ENCODE results near the gene CHST11.

CHST11 gene

GRCh38 chr12:104480012-104480411, 23.3 kb downstream of the CHST11 start:
- H3K4me1 Mint-ChIP-seq = peaks cover 90% of the 10 kb centered on the region
- no peak overlapping the region for H3K4me3 Mint-ChIP-seq
- H3K27me3 Mint-ChIP-seq = no peaks in the 10 kb centered on the region
- peak overlapping the region; percentile 42 for H3K27ac Mint-ChIP-seq
- peaks cover 8% of the 10 kb centered on the region for H3K36me3 Mint-ChIP-seq
- no peaks in the 10 kb centered on the region for H3K9me3 Mint-ChIP-seq

GRCh38 chr12:104480826-104481440, 24.2 kb downstream of the CHST11 start:
- Mint-ChIP-seq H3K4me3 (no peak overlapping the region), H3K36me3 (peaks cover 8% of the 10 kb centered on the region), H3K27ac (no peak overlapping the region), H3K4me1 (peaks cover 95% of the 10 kb centered on the region), H3K9me3 (no peaks in the 10 kb centered on the region), H3K27me3 (no peaks in the 10 kb centered on the region)

GRCh38 chr12:104482113-104482512, 25.4 kb downstream of the CHST11 start:
- no peak overlapping the region for H3K4me3 Mint-ChIP-seq
- no peak overlapping the region for H3K27ac Mint-ChIP-seq
- no peaks in the 10 kb centered on the region for H3K9me3 Mint-ChIP-seq
- H3K36me3 Mint-ChIP-seq = peaks cover 8% of the 10 kb centered on the region
- peaks cover 99% of the 10 kb centered on the region for H3K4me1 Mint-ChIP-seq
- H3K27me3 Mint-ChIP-seq = no peaks in the 10 kb centered on the region

- Mint-ChIP-seq H3K4me1 (peaks cover 99% of the 10 kb centered on the region), H3K4me3 (no peak overlapping the region), H3K9me3 (no peaks in the 10 kb centered on the region), H3K27me3 (no peaks in the 10 kb centered on the region), H3K36me3 (peaks cover 8% of the 10 kb centered on the region), H3K27ac (peak overlapping the region; percentile 24)
Measured at GRCh38 chr12:104482748-104483147, 26.0 kb downstream of the CHST11 start.

- H3K4me3 Mint-ChIP-seq = no peak overlapping the region
- H3K27ac Mint-ChIP-seq = no peak overlapping the region
- no peaks in the 10 kb centered on the region for H3K9me3 Mint-ChIP-seq
- no peaks in the 10 kb centered on the region for H3K27me3 Mint-ChIP-seq
- peaks cover 8% of the 10 kb centered on the region for H3K36me3 Mint-ChIP-seq
- H3K4me1 Mint-ChIP-seq = peaks cover 94% of the 10 kb centered on the region
Measured at GRCh38 chr12:104484079-104484478, 27.3 kb downstream of the CHST11 start.

DNA sequence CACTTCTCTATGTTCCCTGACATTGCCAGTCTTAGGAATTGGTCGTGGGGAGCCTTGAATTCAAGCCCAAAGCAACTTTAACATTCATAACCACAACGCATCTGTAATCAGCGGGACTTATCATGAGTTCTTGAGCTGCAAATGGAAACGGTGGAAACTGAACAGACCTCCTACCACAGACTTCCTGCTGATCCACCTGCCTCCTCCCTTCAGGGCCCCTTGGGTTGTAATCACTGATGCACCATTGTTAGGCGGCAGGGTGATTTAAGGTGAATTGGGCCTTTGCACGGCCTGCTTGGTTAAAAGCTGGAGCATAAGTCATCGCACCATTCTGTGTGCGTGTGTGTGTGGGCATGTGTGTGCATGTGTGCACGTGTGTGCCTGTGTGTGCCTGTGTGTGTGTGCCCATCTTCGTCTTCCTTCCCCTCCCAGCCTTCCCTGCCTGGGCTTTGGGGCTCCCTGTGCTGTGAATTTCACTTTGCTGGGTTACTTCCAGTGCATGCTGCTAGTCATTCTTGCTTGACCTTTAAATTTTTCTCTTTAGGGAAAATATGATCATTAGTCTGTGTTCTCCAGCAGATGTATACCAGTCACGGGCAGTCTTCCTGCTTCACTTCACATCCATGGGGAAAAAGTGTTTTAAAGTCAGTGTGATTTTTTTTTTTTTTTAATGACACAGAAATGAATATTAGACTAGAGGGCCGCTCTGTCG, 29.1 kb downstream of the CHST11 start:
- Mint-ChIP-seq H3K4me1 (peaks cover 89% of the 10 kb centered on the region), H3K27me3 (no peaks in the 10 kb centered on the region), H3K36me3 (peaks cover 8% of the 10 kb centered on the region), H3K4me3 (peak overlapping the region; percentile 59), H3K9me3 (no peaks in the 10 kb centered on the region), H3K27ac (peak overlapping the region; percentile 65)

DNA sequence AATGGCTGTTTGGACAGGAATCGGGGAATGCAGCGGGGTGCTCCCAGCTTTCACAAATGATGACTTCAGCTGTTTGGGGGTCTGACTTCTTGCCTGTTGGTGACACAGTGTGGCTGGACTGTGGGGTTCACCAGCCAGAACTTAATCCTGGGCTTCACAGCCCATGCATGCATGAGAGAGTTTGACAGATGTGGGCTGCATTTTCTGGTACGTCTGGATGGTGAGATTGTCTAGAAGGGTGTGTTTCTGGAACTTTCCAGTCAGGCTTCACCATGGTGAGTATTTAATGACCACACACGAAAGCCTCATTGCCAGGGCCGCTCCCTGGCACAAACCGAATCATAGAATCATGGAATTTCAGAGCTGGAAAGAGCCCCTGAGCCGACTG, 29.6 kb downstream of the CHST11 start:
- no peaks in the 10 kb centered on the region for H3K9me3 Mint-ChIP-seq
- H3K4me3 Mint-ChIP-seq = no peak overlapping the region
- H3K27me3 Mint-ChIP-seq = no peaks in the 10 kb centered on the region
- H3K4me1 Mint-ChIP-seq = peaks cover 89% of the 10 kb centered on the region
- H3K36me3 Mint-ChIP-seq = peaks cover 8% of the 10 kb centered on the region
- H3K27ac Mint-ChIP-seq = peak overlapping the region; percentile 42

DNA sequence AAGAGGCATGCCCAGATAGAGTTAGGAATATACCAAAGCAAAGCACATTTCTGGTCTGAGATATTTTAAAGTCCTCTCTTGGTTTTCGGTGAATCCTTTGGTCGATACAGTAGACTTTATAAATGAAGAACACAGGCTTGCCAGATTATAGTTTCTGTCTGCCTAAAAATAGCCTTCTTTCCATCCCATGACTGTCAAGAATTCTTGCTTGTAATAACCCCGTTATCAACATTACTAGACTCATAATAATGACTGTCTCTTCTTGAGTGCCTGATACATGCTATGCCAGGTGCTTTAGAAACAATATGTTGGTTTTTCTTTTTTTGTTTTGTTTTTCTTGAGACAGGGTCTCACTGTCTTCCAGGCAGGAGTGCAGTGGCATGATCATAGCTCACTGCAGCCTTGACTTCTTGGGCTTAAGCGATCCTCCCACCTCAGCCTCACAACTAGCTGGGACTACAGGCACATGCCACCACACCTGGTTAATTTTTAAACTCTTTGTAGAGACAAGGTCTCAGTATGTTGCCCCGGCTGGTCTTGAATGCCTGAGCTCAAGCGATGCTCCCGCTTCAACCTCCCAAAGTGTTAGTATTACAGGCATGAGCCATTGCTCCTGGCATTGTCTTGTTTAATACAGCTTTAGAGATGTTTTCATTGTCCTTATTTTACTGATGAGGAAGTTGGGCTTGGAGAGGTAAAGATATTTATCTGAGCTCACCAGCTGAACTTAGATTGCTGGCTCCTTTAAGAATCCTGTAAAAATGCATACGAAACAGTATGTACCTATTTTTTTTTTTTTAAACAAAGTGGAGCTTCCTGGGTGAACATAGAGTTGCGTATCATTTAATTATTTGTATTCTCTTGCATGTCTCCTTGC, 30.4 kb downstream of the CHST11 start:
- Mint-ChIP-seq H3K27me3 (no peaks in the 10 kb centered on the region), H3K4me3 (no peak overlapping the region), H3K36me3 (peaks cover 4% of the 10 kb centered on the region), H3K9me3 (no peaks in the 10 kb centered on the region), H3K27ac (peak overlapping the region; percentile 43), H3K4me1 (peaks cover 89% of the 10 kb centered on the region)

GRCh38 chr12:104488374-104488773, 31.6 kb downstream of the CHST11 start:
- H3K27ac Mint-ChIP-seq = no peak overlapping the region

DNA sequence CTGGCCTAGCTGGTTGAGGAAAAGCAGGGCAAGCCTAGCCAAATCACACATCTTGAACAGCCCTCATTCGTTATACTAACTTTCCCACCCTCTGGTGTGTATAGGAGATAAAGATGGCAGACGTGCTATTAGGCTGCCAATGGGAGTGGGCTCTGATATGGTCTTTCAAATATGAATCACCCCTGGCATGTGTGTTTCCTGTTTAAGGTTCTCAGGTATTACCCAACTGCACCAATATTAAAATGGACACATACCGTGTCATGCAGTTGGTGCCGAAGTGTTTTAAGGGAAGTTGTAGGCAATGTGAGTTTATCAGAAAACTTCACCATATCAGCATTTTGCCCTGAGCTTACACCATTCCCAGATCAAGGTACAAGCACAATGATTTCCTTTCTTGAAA, 33.4 kb downstream of the CHST11 start:
- Mint-ChIP-seq H3K9me3 (no peaks in the 10 kb centered on the region), H3K27me3 (no peaks in the 10 kb centered on the region), H3K27ac (peak overlapping the region; percentile 68), H3K4me1 (peaks cover 89% of the 10 kb centered on the region), H3K36me3 (peaks cover 3% of the 10 kb centered on the region), H3K4me3 (peak overlapping the region; percentile 69)

More at GRCh38 chr12:104488374-104488773, 31.6 kb downstream of the CHST11 start:
- peaks cover 89% of the 10 kb centered on the region for H3K4me1 Mint-ChIP-seq
- H3K9me3 Mint-ChIP-seq = no peaks in the 10 kb centered on the region
- no peaks in the 10 kb centered on the region for H3K27me3 Mint-ChIP-seq
- H3K4me3 Mint-ChIP-seq = no peak overlapping the region
- peaks cover 1% of the 10 kb centered on the region for H3K36me3 Mint-ChIP-seq

DNA sequence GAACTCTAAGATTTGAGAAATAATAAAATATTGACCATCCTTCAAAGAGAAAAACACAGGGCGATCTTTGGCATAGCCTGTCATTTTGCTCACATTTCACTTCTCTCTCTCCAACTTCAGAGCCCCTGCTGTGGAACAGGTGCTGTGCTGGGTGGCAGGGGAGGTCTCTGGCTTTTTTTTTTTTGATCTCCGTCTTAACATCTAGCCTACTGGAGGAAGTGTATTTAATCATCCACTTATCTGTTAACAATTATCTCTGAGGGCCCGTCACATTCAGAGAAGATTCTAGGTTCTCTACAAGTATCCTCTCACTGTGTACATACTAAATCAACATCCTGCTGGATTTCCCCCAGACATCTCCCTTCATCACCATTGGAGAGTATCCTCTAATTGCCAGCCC, 34.1 kb downstream of the CHST11 start:
- Mint-ChIP-seq H3K4me3 (peak overlapping the region; percentile 69), H3K27ac (peak overlapping the region; percentile 68), H3K36me3 (peaks cover 5% of the 10 kb centered on the region), H3K9me3 (no peaks in the 10 kb centered on the region), H3K4me1 (peaks cover 85% of the 10 kb centered on the region), H3K27me3 (no peaks in the 10 kb centered on the region)

- H3K4me3 Mint-ChIP-seq = peak overlapping the region; percentile 75
- H3K27me3 Mint-ChIP-seq = no peaks in the 10 kb centered on the region
- H3K4me1 Mint-ChIP-seq = peaks cover 83% of the 10 kb centered on the region
- peaks cover 8% of the 10 kb centered on the region for H3K36me3 Mint-ChIP-seq
- no peaks in the 10 kb centered on the region for H3K9me3 Mint-ChIP-seq
- peak overlapping the region; percentile 80 for H3K27ac Mint-ChIP-seq
Measured at GRCh38 chr12:104493496-104493895, 36.7 kb downstream of the CHST11 start.

GRCh38 chr12:104494137-104494792, 37.5 kb downstream of the CHST11 start:
- H3K36me3 Mint-ChIP-seq = peaks cover 8% of the 10 kb centered on the region
- no peaks in the 10 kb centered on the region for H3K9me3 Mint-ChIP-seq
- peak overlapping the region; percentile 75 for H3K4me3 Mint-ChIP-seq
- H3K4me1 Mint-ChIP-seq = peaks cover 90% of the 10 kb centered on the region
- H3K27ac Mint-ChIP-seq = peak overlapping the region; percentile 94
- no peaks in the 10 kb centered on the region for H3K27me3 Mint-ChIP-seq

- Mint-ChIP-seq H3K36me3 (peaks cover 8% of the 10 kb centered on the region), H3K27me3 (no peaks in the 10 kb centered on the region), H3K4me3 (peak overlapping the region; percentile 75)
Measured at GRCh38 chr12:104494793-104495158, 38.0 kb downstream of the CHST11 start.

DNA sequence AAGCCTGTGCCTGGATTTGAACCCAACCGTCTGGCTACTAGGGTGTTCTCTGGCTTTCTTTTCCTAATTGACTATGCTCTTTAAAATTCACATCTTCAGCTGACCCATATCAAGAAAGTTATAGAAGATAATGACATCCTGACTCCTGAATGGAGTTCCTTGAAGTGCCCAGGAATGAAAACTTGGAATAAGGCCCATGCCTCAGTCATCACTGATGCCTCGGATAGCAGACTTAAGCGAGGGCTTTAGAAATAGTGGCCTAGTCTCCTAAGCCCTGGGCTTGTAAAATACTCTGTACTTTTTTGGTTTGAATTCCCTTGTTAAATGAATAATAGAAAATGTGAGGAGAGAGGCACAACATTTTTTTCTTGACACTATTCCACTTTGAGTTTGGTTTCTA, 39.0 kb downstream of the CHST11 start:
- Mint-ChIP-seq H3K4me3 (peak overlapping the region; percentile 42), H3K27ac (peak overlapping the region; percentile 65), H3K36me3 (peaks cover 8% of the 10 kb centered on the region), H3K27me3 (no peaks in the 10 kb centered on the region), H3K9me3 (no peaks in the 10 kb centered on the region), H3K4me1 (peaks cover 93% of the 10 kb centered on the region)

More at GRCh38 chr12:104494793-104495158, 38.0 kb downstream of the CHST11 start:
- H3K27ac Mint-ChIP-seq = peak overlapping the region; percentile 77
- H3K9me3 Mint-ChIP-seq = no peaks in the 10 kb centered on the region
- H3K4me1 Mint-ChIP-seq = peaks cover 93% of the 10 kb centered on the region

Measured in activated naive CD4-positive, alpha-beta T cell treated with anti-CD3 and anti-CD28 coated beads, Interleukin-2, amount 50 U/mL, for 24 hours (primary cell).